Measurements from ENCODE around the gene SETD2. TPM values are rescaled to one million over a fixed set of nuclear protein-coding genes. Genes with fewer than 3 reads are reported as not detected.
A peak's percentile ranks its signal among the peaks of the same experiment; 100 is the strongest.

Gene SETD2
- total RNA-seq, 1 donor from 2014 or later = 73.9 TPM

DNA sequence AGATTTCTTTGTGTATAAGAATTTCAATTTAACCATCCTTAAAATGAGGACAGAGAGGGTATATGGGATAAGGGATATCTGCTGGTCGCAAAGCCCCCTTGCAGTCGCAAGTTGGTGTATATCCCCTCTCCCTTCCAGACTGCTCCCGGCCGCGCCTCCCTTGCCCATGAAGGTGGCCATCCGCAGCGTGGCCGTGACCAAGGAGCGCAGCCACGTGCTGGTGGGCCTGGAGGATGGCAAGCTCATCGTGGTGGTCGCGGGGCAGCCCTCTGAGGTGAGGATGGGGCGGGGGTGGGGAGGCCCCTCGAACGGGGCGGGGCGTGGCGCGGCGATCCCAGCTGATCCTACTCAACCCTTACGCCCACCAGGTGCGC, 155.1 kb downstream of the SETD2 start:
- H3K36me3 Mint-ChIP-seq (ENCODE audit: insufficient read depth) = peaks cover 10% of the 10 kb centered on the region
- no peak overlapping the region for H3K27ac Mint-ChIP-seq
- no peaks in the 10 kb centered on the region for H3K9me3 Mint-ChIP-seq (ENCODE audit: low read depth)
- peaks cover 8% of the 10 kb centered on the region for H3K4me1 Mint-ChIP-seq (ENCODE audit: low read depth)
- no peak for DNase-seq (ENCODE audit: low spot score, unreplicated experiment)
- peak overlapping the region; percentile 16 for H3K4me3 Mint-ChIP-seq (ENCODE audit: low read depth)
- TF ChIP-seq, protein P1, sequence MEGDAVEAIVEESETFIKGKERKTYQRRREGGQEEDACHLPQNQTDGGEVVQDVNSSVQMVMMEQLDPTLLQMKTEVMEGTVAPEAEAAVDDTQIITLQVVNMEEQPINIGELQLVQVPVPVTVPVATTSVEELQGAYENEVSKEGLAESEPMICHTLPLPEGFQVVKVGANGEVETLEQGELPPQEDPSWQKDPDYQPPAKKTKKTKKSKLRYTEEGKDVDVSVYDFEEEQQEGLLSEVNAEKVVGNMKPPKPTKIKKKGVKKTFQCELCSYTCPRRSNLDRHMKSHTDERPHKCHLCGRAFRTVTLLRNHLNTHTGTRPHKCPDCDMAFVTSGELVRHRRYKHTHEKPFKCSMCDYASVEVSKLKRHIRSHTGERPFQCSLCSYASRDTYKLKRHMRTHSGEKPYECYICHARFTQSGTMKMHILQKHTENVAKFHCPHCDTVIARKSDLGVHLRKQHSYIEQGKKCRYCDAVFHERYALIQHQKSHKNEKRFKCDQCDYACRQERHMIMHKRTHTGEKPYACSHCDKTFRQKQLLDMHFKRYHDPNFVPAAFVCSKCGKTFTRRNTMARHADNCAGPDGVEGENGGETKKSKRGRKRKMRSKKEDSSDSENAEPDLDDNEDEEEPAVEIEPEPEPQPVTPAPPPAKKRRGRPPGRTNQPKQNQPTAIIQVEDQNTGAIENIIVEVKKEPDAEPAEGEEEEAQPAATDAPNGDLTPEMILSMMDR (IDR thresholded peaks at IDR 0.05; ENCODE audit: unreplicated experiment) = no peak
- no peaks in the 10 kb centered on the region for H3K27me3 Mint-ChIP-seq

DNA sequence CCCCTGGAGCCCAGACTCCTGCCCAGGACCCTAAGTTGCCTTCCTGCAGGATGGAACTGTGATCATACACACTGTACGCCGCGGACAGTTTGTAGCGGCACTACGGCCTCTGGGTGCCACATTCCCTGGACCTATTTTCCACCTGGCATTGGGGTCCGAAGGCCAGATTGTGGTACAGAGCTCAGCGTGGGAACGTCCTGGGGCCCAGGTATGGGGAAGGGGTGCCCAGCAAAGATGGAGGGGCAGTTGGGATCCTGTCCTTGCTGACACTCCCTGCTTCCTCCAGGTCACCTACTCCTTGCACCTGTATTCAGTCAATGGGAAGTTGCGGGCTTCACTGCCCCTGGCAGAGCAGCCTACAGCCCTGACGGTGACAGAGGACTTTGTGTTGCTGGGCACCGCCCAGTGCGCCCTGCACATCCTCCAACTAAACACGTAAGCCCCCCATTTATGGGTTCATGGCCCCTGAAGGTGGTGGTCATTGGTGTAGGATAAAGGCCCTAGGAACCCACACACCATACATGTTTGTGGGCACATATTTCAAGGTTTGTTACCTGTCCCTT, 155.6 kb downstream of the SETD2 start:
- TF ChIP-seq, protein P1 (IDR thresholded peaks at IDR 0.05; ENCODE audit: unreplicated experiment) = no peak
- H3K36me3 Mint-ChIP-seq (ENCODE audit: insufficient read depth) = peaks cover 10% of the 10 kb centered on the region
- no peaks in the 10 kb centered on the region for H3K27me3 Mint-ChIP-seq
- H3K27ac Mint-ChIP-seq = no peak overlapping the region
- no peaks in the 10 kb centered on the region for H3K9me3 Mint-ChIP-seq (ENCODE audit: low read depth)
- peak overlapping the region; percentile 12 for H3K4me3 Mint-ChIP-seq (ENCODE audit: low read depth)
- peaks cover 4% of the 10 kb centered on the region for H3K4me1 Mint-ChIP-seq (ENCODE audit: low read depth)
- DNase-seq (ENCODE audit: low spot score, unreplicated experiment) = no peak

DNA sequence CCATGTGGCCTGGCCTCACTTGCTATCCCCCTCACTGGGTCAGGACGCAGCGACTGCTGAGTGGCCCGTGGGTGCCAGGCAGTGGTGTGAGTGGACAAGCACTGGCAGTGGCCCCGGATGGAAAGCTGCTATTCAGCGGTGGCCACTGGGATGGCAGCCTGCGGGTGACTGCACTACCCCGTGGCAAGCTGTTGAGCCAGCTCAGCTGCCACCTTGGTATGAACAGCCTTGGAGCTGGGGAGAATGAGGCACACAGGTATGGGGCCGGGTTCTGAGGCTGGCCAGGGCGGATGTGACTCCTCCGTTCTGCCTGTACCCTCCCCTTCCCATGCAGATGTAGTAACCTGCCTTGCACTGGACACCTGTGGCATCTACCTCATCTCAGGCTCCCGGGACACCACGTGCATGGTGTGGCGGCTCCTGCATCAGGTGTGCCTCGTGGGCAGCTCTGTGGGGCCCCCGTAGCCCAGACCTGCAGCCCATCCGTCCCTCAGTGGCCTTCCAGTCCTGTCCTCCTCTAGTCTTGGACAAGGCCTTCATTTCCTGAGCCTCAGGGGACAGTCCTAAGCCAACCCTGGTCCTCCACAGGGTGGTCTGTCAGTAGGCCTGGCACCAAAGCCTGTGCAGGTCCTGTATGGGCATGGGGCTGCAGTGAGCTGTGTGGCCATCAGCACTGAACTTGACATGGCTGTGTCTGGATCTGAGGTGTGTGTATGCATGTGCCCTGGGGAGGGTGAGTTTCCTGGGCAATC, 156.3 kb downstream of the SETD2 start:
- H3K36me3 Mint-ChIP-seq (ENCODE audit: insufficient read depth) = peaks cover 10% of the 10 kb centered on the region
- TF ChIP-seq, protein P1 (IDR thresholded peaks at IDR 0.05; ENCODE audit: unreplicated experiment) = no peak

DNA sequence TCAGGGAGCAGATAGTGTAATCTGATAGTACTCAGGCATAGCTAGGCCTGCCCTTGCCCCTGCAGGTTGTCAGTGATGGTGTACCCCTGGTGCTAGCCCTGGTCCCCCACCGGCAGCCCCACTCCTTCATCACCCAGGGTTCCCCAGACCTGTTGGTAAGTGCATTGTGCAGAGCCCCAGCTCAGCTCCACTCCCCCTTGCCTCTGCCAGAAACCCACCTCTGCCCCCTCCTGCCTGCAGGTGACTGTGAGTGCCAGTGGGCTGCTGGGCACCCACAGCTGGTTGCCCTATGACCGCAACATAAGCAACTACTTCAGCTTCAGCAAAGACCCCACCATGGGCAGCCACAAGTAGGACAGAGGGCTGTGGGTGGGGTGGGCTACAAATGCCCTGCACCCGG, 156.9 kb downstream of the SETD2 start:
- Mint-ChIP-seq H3K27ac (no peak overlapping the region), H3K27me3 (no peaks in the 10 kb centered on the region), H3K4me1 (ENCODE audit: low read depth) (peaks cover 4% of the 10 kb centered on the region), H3K36me3 (ENCODE audit: insufficient read depth) (peaks cover 11% of the 10 kb centered on the region), H3K4me3 (ENCODE audit: low read depth) (no peak overlapping the region), H3K9me3 (ENCODE audit: low read depth) (no peaks in the 10 kb centered on the region)
- TF ChIP-seq, protein P1 (IDR thresholded peaks at IDR 0.05; ENCODE audit: unreplicated experiment) = no peak
- no peak for DNase-seq (ENCODE audit: low spot score, unreplicated experiment)

More for the DNA sequence above, 156.3 kb downstream of the SETD2 start:
- H3K27me3 Mint-ChIP-seq = no peaks in the 10 kb centered on the region
- H3K4me3 Mint-ChIP-seq (ENCODE audit: low read depth) = no peak overlapping the region
- no peaks in the 10 kb centered on the region for H3K9me3 Mint-ChIP-seq (ENCODE audit: low read depth)
- peaks cover 4% of the 10 kb centered on the region for H3K4me1 Mint-ChIP-seq (ENCODE audit: low read depth)
- no peak for DNase-seq (ENCODE audit: low spot score, unreplicated experiment)
- H3K27ac Mint-ChIP-seq = no peak overlapping the region

DNA sequence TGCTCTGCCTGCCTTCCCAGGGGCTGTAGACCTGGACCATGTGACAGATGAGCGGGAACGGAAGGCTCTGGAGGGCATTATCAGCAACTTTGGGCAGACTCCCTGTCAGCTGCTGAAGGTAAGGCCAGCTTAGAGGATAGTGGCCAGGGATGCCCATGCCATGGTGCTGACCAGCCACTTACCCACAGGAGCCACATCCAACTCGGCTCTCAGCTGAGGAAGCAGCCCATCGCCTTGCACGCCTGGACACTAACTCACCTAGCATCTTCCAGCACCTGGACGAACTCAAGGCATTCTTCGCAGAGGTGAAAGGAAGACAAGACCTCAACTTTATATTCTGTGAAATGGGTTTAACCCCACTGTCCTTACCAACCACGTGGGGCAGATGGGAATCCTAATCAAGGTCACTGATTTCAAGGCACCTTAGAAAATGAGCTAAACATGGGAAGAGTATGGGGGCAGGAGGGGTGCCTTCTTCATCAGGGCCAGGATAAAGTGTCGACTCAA, 157.7 kb downstream of the SETD2 start:
- H3K27me3 Mint-ChIP-seq = no peaks in the 10 kb centered on the region
- no peak overlapping the region for H3K27ac Mint-ChIP-seq
- H3K36me3 Mint-ChIP-seq (ENCODE audit: insufficient read depth) = peaks cover 11% of the 10 kb centered on the region
- peaks cover 4% of the 10 kb centered on the region for H3K4me1 Mint-ChIP-seq (ENCODE audit: low read depth)
- TF ChIP-seq, protein P1 (IDR thresholded peaks at IDR 0.05; ENCODE audit: unreplicated experiment) = no peak
- H3K9me3 Mint-ChIP-seq (ENCODE audit: low read depth) = no peaks in the 10 kb centered on the region
- DNase-seq (ENCODE audit: low spot score, unreplicated experiment) = no peak
- H3K4me3 Mint-ChIP-seq (ENCODE audit: low read depth) = no peak overlapping the region
